Ovary (tissue), 9 donors: ENCODE data around the gene REEP6. TPM values are rescaled to one million over a fixed set of nuclear protein-coding genes. Genes with fewer than 3 reads are reported as not detected.
A peak's percentile ranks its signal among the peaks of the same experiment; 100 is the strongest.

Experiments
- DNase-seq, 5 donors: peaks; one replicate each; pipeline ENCODE4 v3.0.0-alpha.2; 2019 to 2020
- H3K27ac ChIP-seq, 2 donors: fragments of 200-600 bp; one replicate each; pipeline versions ENCODE4 v1.5.1 to v1.8.0; 2019 to 2022
- H3K27me3 ChIP-seq: fragments of 200-600 bp; one replicate; pipeline ENCODE4 v1.8.0; 2022
- H3K36me3 ChIP-seq: fragments of 200-600 bp; sonication (generic); one replicate; pipeline ENCODE4 v1.5.1; 2019
- H3K4me1 ChIP-seq: one replicate; pipeline ENCODE4 v1.8.1; 2013; ENCODE audit warnings: mild to moderate bottlenecking, moderate library complexity; ENCODE audit not compliant: insufficient read depth
- H3K4me3 ChIP-seq: fragments of 200-600 bp; sonication (generic); one replicate; pipeline ENCODE4 v1.5.1; 2017
- H3K9me3 ChIP-seq, 2 donors: fragments of 200-600 bp in 1 of 2; sonication (generic) in 1 of 2; one replicate each; pipeline versions ENCODE4 v1.5.1 to v1.8.1; 2013 to 2019; ENCODE audit warnings: mild to moderate bottlenecking in 1 of 2, moderate library complexity in 1 of 2
- CTCF ChIP-seq, 3 donors: fragments of 450-650 bp in 2 of 3; fragments of 200-600 bp in 1 of 3; IDR thresholded peaks; one replicate each; pipeline versions ENCODE4 v1.5.1 to v1.8.0; 2016 to 2022; ENCODE audit warnings: antibody characterized with exemption in 3 of 3, mild to moderate bottlenecking in 1 of 3
- EP300 ChIP-seq: sonication (generic); formaldehyde crosslinking; IDR thresholded peaks from one replicate; pipeline ENCODE4 v1.6.1; 2017; ENCODE audit warnings: antibody characterized with exemption
- POLR2A ChIP-seq: fragments of 450-650 bp; IDR thresholded peaks from one replicate; pipeline ENCODE4 v1.6.1; 2017; ENCODE audit warnings: antibody characterized with exemption, mild to moderate bottlenecking, moderate library complexity
- WGBS, 3 donors: extraction: QIAGEN DNeasy Blood & Tissue Kit in 1 of 3; methylation state at CpG; one replicate each; pipeline versions ENCODE4 v1.1.5 to v1.1.7; 2013 to 2017; 5-methylcytosine and 5-hydroxymethylcytosine counted together
- intact Hi-C, 4 donors: fragments of 100-400 bp; cut with DNase I; formaldehyde crosslinking; loops; one replicate each; pipeline versions ENCODE4 v1.11.0 to v1.15.1; 2022 to 2023
- polyA plus RNA-seq, 2 donors: library from polyadenylated mRNA; stranded (reverse); fragments of 200-250 nt in 1 of 2; fragments of 350-450 nt in 1 of 2; fragmentation: Illumina TruSeq in 1 of 2; extraction: RNeasy Lipid Tissue Mini Kit (QIAGEN cat#74804) in 1 of 2; gene quantifications; one replicate each; pipeline ENCODE4 v1.2.3, GENCODE V29; 2013 to 2014
- total RNA-seq, 7 donors: library from RNA; depleted of rRNA in 2 of 7; stranded (reverse); fragments of >200 nt in 2 of 7; fragmentation: NEBNext Ultra II Directional in 3 of 7; extraction: Animal tissue kit (Norgen Biotek cat#: 25700) in 3 of 7; gene quantifications; one replicate each; pipeline versions ENCODE4 v1.1.0 to v1.2.4, GENCODE V29; 2016 to 2023
- donor health status: DM: no; HTN: no; CAD: no; lungs with moderate emphysema.
- donor health status: DM: no; HTN: no; CAD: no.
- donor health status: Bipolar disorder and iron deficiency.
- donor health status: DM: yes; HTN: yes; CAD: no.
- donor health status: DM: no; HTN: no; CAD: no.
- donor health status: DM: yes; HTN: yes; CAD: no.

REEP6 gene
- total and polyA plus RNA-seq, 9 donors: 2.9 to 13.0 (median 9.2) TPM

DNA sequence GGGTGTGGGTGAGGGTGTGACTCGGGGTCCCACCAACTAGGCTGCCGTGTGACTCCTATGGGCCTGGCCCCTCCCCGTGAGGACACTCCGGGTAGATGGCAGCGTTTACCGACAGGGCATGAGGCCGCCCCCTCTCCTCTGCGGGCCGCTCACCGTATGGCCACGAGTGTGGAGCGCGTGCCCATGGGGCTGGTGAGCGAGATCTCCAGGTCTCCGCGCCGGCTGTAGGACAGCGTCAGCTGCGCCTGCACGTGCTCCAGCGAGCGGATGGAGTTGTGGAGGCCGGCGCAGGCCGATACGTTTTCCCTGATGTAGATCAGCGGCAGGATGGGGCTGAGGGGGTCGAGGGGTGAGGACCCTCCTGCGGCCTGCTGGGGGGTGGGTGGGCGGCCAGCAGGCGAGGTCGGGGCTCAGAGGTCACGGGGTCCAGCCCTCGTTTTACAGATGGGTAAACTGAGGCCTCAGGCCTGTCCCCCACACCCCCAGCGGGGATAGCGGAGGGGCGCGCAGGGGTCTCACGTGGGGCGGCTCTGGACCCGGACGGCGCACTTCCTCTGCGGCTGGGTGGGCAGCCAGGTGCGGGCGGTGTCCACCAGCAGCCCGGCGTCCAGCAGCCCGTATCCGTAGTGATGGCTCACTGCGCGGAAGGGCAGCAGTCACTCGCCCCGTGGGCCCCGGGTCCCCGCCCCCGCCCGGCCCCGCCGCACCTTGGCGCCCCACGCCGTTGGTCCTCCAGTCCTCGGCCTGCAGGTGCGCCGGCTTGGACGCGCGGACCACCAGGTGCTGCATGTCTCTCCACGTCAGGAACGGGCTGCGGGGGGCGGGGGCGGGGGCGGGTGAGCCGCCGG lies 7.6 kb upstream of the REEP6 start:
- no peaks in the 10 kb centered on the region for H3K36me3 ChIP-seq
- 85 to 90% (median 86%) methylated on average over 50 to 77 of the region's 77 CpGs for WGBS, 3 donors
- peaks cover under 1% of the 10 kb centered on the region for H3K4me1 ChIP-seq
- H3K4me3 ChIP-seq: no peak overlapping the region
- no peaks in the 10 kb centered on the region for H3K9me3 ChIP-seq
- TF ChIP-seq POLR2A: no peak
- TF ChIP-seq EP300: no peak
- no peak for TF ChIP-seq CTCF (IDR thresholded peaks at IDR 0.05)
- intact Hi-C loops: no loop called here
- peak in 1 of 5 donors; percentile 23 for DNase-seq
- no peaks in the 10 kb centered on the region for H3K27me3 ChIP-seq
- no peak overlapping the region for H3K27ac ChIP-seq

GRCh38 chr19:1483979-1484428 lies 7.0 kb upstream of the REEP6 start:
- Histone ChIP-seq H3K4me1 (no peaks in the 10 kb centered on the region), H3K36me3 (no peaks in the 10 kb centered on the region), H3K27me3 (no peaks in the 10 kb centered on the region), H3K4me3 (no peak overlapping the region), H3K27ac (no peak overlapping the region), H3K9me3 (no peaks in the 10 kb centered on the region)
- TF ChIP-seq CTCF (IDR thresholded peaks at IDR 0.05): no peak
- no peak for TF ChIP-seq POLR2A
- TF ChIP-seq EP300: no peak
- DNase-seq: no peak
- intact Hi-C loops: no loop called here
- 83 to 89% (median 84%) methylated on average over 17 to 23 of the region's 23 CpGs for WGBS, 3 donors

DNA sequence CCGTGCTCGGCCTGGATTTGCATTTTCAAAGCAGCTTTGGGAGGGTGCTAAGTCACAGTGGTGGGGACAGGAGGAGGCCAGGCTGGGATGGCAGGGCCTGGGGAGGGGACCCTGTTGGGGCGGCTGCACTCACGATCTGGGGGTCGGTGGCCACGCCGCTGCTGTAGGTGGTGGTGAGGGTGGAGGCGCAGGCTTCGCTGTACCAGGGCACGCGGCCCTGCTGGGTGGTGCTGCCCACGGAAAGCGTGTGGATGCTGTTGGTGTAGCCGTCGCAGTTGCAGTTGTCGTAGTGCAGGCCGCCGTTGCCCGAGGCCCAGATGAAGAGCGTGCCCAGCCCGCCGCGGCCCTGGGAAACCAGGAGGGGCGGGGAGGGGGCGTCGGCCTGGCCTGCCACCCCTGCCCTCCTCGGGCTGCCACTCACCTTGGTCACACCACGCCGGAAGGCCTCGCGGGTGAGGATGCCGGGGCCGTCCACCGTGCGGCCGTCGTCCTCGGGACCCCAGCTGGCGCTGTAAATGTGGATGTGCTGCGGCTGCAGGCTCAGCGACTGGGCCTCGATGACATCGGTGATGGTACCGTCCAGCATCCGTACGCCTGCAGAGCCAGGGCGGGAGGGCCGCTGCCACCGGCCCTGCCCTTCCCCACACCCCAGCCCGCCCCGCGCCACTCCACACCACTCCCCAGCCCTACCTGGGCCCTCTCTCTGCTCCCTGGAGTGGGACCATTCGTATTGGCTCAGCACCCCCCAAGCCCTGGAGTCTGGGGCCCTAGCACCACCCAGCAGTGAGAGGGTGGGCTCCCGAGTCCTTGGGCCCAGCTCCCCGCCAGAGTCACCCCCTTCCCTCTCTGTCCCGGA lies 4.0 kb upstream of the REEP6 start:
- DNase-seq: peak in 1 of 5 donors; percentile 21
- intact Hi-C loops: no loop called here
- WGBS, 3 donors: 92 to 96% (median 93%) methylated on average over 38 to 56 of the region's 56 CpGs
- H3K27ac ChIP-seq: no peak overlapping the region
- no peaks in the 10 kb centered on the region for H3K27me3 ChIP-seq
- no peak for TF ChIP-seq CTCF (IDR thresholded peaks at IDR 0.05)
- H3K9me3 ChIP-seq: no peaks in the 10 kb centered on the region
- no peak overlapping the region for H3K4me3 ChIP-seq
- no peaks in the 10 kb centered on the region for H3K36me3 ChIP-seq
- peaks cover 13% of the 10 kb centered on the region for H3K4me1 ChIP-seq

GRCh38 chr19:1487576-1488281 lies 3.3 kb upstream of the REEP6 start:
- 90 to 91% (median 90%) methylated on average over 35 to 40 of the region's 40 CpGs for WGBS, 3 donors
- DNase-seq: peak in 3 of 5 donors; percentile 24 to 45 (median 35)
- Histone ChIP-seq H3K4me3 (no peak overlapping the region), H3K36me3 (no peaks in the 10 kb centered on the region), H3K27ac (no peak overlapping the region), H3K27me3 (no peaks in the 10 kb centered on the region), H3K4me1 (peaks cover 14% of the 10 kb centered on the region), H3K9me3 (no peaks in the 10 kb centered on the region)
- intact Hi-C loops: no loop called here
- TF ChIP-seq CTCF (IDR thresholded peaks at IDR 0.05) (no peak), POLR2A (no peak), EP300 (no peak)
